Measurements from ENCODE around the gene ARHGAP15.

Gene ARHGAP15

DNA sequence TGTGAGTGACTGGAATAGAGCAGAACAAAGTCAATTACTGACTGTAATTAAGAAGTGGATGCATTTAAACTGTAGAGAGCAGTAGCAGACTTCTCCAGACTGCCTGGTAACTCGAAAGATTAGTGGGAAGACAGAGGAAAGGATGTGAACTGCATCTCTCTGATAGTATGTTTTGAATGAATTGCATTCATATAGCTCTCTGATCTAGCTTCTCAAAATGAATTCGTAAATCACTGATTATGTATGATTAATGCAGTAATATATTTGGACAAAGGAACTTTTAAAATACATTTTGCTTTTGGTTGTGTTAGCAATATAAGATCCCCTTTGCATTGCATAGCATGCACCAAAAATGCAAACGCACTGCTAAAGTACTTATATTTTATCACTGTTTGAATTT is 304.0 kb downstream of the ARHGAP15 start:
- Histone ChIP-seq H3K4me1 (ENCODE audit: insufficient read depth, insufficient read length) (no peaks in the 10 kb centered on the region), H3K9me3 (ENCODE audit: insufficient read depth, low read length) (no peaks in the 10 kb centered on the region), H3K9ac (ENCODE audit: insufficient read length, low read depth) (no peak overlapping the region), H3K4me3 (ENCODE audit: insufficient read length, low read depth) (no peak overlapping the region), H3K36me3 (ENCODE audit: insufficient read depth, insufficient read length, low read length) (no peaks in the 10 kb centered on the region), H3K27me3 (ENCODE audit: insufficient read depth, insufficient read length) (no peaks in the 10 kb centered on the region)
- TF ChIP-seq SUZ12 (IDR thresholded peaks at IDR 0.05; ENCODE audit: extremely low read depth, insufficient read depth, insufficient read length) (no peak), YY1 (IDR thresholded peaks at IDR 0.05; ENCODE audit: insufficient read depth, insufficient read length) (no peak), ZNF274 (IDR thresholded peaks at IDR 0.05; ENCODE audit: low read depth, low read length) (no peak)
- no peak for DNase-seq (ENCODE audit: low read depth, low spot score)

DNA sequence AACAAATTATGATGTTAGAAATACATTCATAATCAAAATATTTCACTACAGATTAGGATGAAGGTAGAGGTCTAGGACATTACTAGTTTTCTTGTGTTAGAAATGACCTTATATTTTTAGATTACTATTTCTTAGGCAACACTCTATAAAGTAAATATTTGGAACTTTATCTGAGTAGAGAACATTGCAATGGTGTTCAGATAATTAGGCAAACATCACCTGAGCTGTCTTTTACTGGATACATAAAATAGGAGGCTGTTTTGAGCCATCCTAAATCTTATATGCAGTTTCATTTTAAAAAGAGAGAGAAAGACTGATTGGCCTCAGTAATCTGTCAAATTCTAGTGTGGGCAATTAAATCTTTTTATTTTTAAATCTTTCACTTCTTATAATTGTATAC is 304.6 kb downstream of the ARHGAP15 start:
- no peak overlapping the region for H3K4me3 ChIP-seq (ENCODE audit: insufficient read length, low read depth)
- no peaks in the 10 kb centered on the region for H3K4me1 ChIP-seq (ENCODE audit: insufficient read depth, insufficient read length)
- no peak overlapping the region for H3K9ac ChIP-seq (ENCODE audit: insufficient read length, low read depth)
- no peak for TF ChIP-seq SUZ12 (IDR thresholded peaks at IDR 0.05; ENCODE audit: extremely low read depth, insufficient read depth, insufficient read length)
- no peak for TF ChIP-seq ZNF274 (IDR thresholded peaks at IDR 0.05; ENCODE audit: low read depth, low read length)
- TF ChIP-seq YY1 (IDR thresholded peaks at IDR 0.05; ENCODE audit: insufficient read depth, insufficient read length), result no peak
- no peaks in the 10 kb centered on the region for H3K27me3 ChIP-seq (ENCODE audit: insufficient read depth, insufficient read length)
- no peak for DNase-seq (ENCODE audit: low read depth, low spot score)
- no peaks in the 10 kb centered on the region for H3K36me3 ChIP-seq (ENCODE audit: insufficient read depth, insufficient read length, low read length)
- H3K9me3 ChIP-seq (ENCODE audit: insufficient read depth, low read length), result no peaks in the 10 kb centered on the region

DNA sequence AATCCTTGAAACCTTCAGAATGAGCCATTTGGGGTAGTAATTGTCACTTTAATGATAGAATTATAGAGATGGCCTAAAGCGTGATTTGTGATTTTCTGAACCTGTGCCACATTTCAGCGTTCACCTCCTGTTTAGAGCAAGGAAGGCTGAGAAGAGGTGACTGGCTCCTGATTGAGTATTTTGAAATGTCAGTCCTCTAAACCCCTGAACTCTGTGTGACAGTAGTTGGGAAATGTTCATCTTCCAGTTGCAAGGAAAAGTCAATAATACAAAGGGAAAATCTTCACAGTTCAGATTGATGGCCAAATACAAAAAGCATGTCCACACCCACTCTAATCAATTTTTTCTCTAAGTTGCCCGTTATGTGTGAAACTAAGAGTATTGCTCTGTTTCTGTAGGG is 305.2 kb downstream of the ARHGAP15 start:
- Histone ChIP-seq H3K4me3 (ENCODE audit: insufficient read length, low read depth) (no peak overlapping the region), H3K27me3 (ENCODE audit: insufficient read depth, insufficient read length) (no peaks in the 10 kb centered on the region), H3K9me3 (ENCODE audit: insufficient read depth, low read length) (no peaks in the 10 kb centered on the region), H3K9ac (ENCODE audit: insufficient read length, low read depth) (no peak overlapping the region), H3K4me1 (ENCODE audit: insufficient read depth, insufficient read length) (no peaks in the 10 kb centered on the region), H3K36me3 (ENCODE audit: insufficient read depth, insufficient read length, low read length) (no peaks in the 10 kb centered on the region)
- no peak for TF ChIP-seq YY1 (IDR thresholded peaks at IDR 0.05; ENCODE audit: insufficient read depth, insufficient read length)
- no peak for TF ChIP-seq SUZ12 (IDR thresholded peaks at IDR 0.05; ENCODE audit: extremely low read depth, insufficient read depth, insufficient read length)
- TF ChIP-seq ZNF274 (IDR thresholded peaks at IDR 0.05; ENCODE audit: low read depth, low read length), result no peak
- no peak for DNase-seq (ENCODE audit: low read depth, low spot score)

DNA sequence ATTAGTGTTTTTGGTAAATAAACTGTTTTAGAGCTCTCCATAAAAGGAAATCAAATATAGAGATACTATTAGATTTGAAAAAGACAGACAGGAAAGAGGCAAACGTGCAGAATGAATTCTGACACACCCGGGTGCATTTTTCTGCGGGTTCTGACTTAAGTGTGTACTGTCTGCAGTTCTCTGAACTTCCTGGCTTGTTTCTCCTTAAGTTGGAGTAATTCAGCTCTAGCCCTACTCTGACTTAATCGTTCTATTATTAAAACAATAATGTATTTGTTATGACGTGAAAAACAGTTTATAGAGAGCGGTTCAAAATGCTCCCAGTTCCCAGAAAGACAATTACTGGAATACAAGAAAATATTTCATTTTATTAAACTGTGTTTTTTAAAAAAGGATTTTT is 305.9 kb downstream of the ARHGAP15 start:
- DNase-seq (ENCODE audit: low read depth, low spot score), result no peak
- H3K4me1 ChIP-seq (ENCODE audit: insufficient read depth, insufficient read length), result no peaks in the 10 kb centered on the region
- H3K9ac ChIP-seq (ENCODE audit: insufficient read length, low read depth), result no peak overlapping the region
- H3K36me3 ChIP-seq (ENCODE audit: insufficient read depth, insufficient read length, low read length), result no peaks in the 10 kb centered on the region
- H3K4me3 ChIP-seq (ENCODE audit: insufficient read length, low read depth), result no peak overlapping the region
- TF ChIP-seq YY1 (IDR thresholded peaks at IDR 0.05; ENCODE audit: insufficient read depth, insufficient read length), result no peak
- TF ChIP-seq ZNF274 (IDR thresholded peaks at IDR 0.05; ENCODE audit: low read depth, low read length), result no peak
- TF ChIP-seq SUZ12 (IDR thresholded peaks at IDR 0.05; ENCODE audit: extremely low read depth, insufficient read depth, insufficient read length), result no peak
- no peaks in the 10 kb centered on the region for H3K27me3 ChIP-seq (ENCODE audit: insufficient read depth, insufficient read length)
- no peaks in the 10 kb centered on the region for H3K9me3 ChIP-seq (ENCODE audit: insufficient read depth, low read length)

DNA sequence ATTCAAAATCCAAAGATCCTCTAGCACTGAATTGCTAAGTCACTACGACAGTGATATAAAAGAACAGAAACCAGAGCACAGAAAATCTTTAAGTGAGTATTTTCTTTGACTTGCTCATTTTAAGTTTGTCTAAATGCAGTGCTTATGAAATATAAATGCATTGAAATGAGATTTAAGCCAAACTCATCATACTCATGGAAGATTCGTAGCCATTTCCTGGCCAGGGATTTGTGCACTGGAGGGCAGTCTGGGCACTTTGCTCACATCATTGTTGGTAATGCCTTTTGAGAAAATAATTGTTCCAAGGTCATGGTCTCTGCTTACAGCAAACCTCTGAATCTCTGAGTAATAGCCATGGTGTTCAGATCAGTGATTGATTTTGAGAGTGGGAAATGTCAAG is 307.7 kb downstream of the ARHGAP15 start:
- DNase-seq (ENCODE audit: low read depth, low spot score), result no peak

DNA sequence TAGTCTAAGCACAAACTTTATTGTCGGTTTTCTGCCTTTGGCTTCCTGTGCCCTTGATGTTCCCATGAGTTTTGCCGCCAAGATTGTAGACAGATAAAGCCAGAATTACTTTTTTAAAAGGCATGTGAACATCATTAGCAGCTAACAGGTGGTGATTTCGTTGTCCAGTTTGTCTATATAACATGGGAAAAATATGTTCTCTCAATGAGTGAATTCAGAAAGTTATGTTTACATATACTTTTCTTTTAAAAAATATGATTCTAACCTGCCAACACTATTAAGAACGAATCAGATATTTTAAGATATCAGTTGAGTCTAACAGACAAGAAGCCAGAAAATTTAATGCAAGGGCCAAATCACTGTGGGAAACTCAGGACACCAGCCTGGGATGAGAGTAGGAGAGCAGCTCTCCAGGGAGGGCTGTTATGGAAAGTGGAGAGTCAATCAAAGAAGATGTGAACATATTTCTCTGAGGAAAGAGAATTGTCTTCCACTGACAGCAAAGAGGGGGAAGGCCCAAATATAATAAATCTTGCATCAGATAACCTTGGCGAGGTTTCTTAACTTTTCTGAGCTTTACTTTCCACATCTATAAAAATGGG is 311.3 kb downstream of the ARHGAP15 start:
- no peak overlapping the region for H3K9ac ChIP-seq (ENCODE audit: insufficient read length, low read depth)
- DNase-seq (ENCODE audit: low read depth, low spot score), result no peak
- TF ChIP-seq SUZ12 (IDR thresholded peaks at IDR 0.05; ENCODE audit: extremely low read depth, insufficient read depth, insufficient read length) (no peak), YY1 (IDR thresholded peaks at IDR 0.05; ENCODE audit: insufficient read depth, insufficient read length) (no peak), ZNF274 (IDR thresholded peaks at IDR 0.05; ENCODE audit: low read depth, low read length) (no peak)
- H3K4me3 ChIP-seq (ENCODE audit: insufficient read length, low read depth), result no peak overlapping the region
- no peaks in the 10 kb centered on the region for H3K9me3 ChIP-seq (ENCODE audit: insufficient read depth, low read length)
- H3K36me3 ChIP-seq (ENCODE audit: insufficient read depth, insufficient read length, low read length), result no peaks in the 10 kb centered on the region
- no peaks in the 10 kb centered on the region for H3K4me1 ChIP-seq (ENCODE audit: insufficient read depth, insufficient read length)
- no peaks in the 10 kb centered on the region for H3K27me3 ChIP-seq (ENCODE audit: insufficient read depth, insufficient read length)

More for the DNA sequence above, 307.7 kb downstream of the ARHGAP15 start:
- Histone ChIP-seq H3K9ac (ENCODE audit: insufficient read length, low read depth) (no peak overlapping the region), H3K4me1 (ENCODE audit: insufficient read depth, insufficient read length) (no peaks in the 10 kb centered on the region), H3K36me3 (ENCODE audit: insufficient read depth, insufficient read length, low read length) (no peaks in the 10 kb centered on the region), H3K9me3 (ENCODE audit: insufficient read depth, low read length) (no peaks in the 10 kb centered on the region), H3K4me3 (ENCODE audit: insufficient read length, low read depth) (no peak overlapping the region), H3K27me3 (ENCODE audit: insufficient read depth, insufficient read length) (no peaks in the 10 kb centered on the region)
- no peak for TF ChIP-seq SUZ12 (IDR thresholded peaks at IDR 0.05; ENCODE audit: extremely low read depth, insufficient read depth, insufficient read length)
- no peak for TF ChIP-seq YY1 (IDR thresholded peaks at IDR 0.05; ENCODE audit: insufficient read depth, insufficient read length)
- no peak for TF ChIP-seq ZNF274 (IDR thresholded peaks at IDR 0.05; ENCODE audit: low read depth, low read length)

DNA sequence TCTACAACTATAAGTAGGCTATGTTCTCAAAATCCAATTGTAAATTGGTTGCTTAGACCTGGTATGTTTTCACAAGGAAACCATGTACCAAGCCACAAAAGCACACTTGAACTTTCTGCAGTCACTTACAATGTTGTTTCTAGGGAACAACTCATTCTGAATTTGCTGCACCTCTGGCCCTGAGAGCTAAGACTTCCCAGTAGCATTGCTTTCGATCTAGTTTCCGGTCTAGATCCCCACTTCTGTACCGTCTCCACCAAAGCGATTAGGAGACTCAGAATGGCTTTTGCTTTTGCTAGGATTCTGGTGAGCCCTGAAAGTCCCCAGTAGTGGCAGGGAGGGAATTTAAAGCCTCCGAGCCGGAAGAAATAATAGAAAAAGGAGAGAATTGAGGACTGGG is 313.0 kb downstream of the ARHGAP15 start:
- H3K27me3 ChIP-seq (ENCODE audit: insufficient read depth, insufficient read length), result no peaks in the 10 kb centered on the region
- no peaks in the 10 kb centered on the region for H3K9me3 ChIP-seq (ENCODE audit: insufficient read depth, low read length)
- no peak overlapping the region for H3K9ac ChIP-seq (ENCODE audit: insufficient read length, low read depth)
- no peak for DNase-seq (ENCODE audit: low read depth, low spot score)
- no peaks in the 10 kb centered on the region for H3K36me3 ChIP-seq (ENCODE audit: insufficient read depth, insufficient read length, low read length)
- TF ChIP-seq YY1 (IDR thresholded peaks at IDR 0.05; ENCODE audit: insufficient read depth, insufficient read length) (no peak), ZNF274 (IDR thresholded peaks at IDR 0.05; ENCODE audit: low read depth, low read length) (no peak), SUZ12 (IDR thresholded peaks at IDR 0.05; ENCODE audit: extremely low read depth, insufficient read depth, insufficient read length) (no peak)
- H3K4me1 ChIP-seq (ENCODE audit: insufficient read depth, insufficient read length), result no peaks in the 10 kb centered on the region
- H3K4me3 ChIP-seq (ENCODE audit: insufficient read length, low read depth), result no peak overlapping the region

Measured in NT2/D1 (cell line).